Gastroesophageal sphincter (tissue), 3 donors: ENCODE data around the gene CBLB.

Source experiments
- POLR2A ChIP-seq, 2 donors: fragments of 450-650 bp; IDR thresholded peaks; one replicate each; pipeline ENCODE4 v1.6.1; 2017; ENCODE audit warnings: antibody characterized with exemption in 2 of 2, mild to moderate bottlenecking in 2 of 2, moderate library complexity in 1 of 2
- POLR2AphosphoS5 ChIP-seq: sonication (generic); formaldehyde crosslinking; IDR thresholded peaks from one replicate; pipeline ENCODE4 v1.6.1; 2017; ENCODE audit warnings: antibody characterized with exemption
- TF ChIP-seq, protein P1 (sequence below), 4 experiments: fragments of 200-600 bp in 2 of 4; fragments of 450-650 bp in 2 of 4; sonication (generic) in 1 of 4; IDR thresholded peaks; one replicate each; pipeline ENCODE4 v1.5.1; 2017 to 2019; ENCODE audit warnings: antibody characterized with exemption in 4 of 4, mild to moderate bottlenecking in 2 of 4, moderate library complexity in 2 of 4

DNA sequence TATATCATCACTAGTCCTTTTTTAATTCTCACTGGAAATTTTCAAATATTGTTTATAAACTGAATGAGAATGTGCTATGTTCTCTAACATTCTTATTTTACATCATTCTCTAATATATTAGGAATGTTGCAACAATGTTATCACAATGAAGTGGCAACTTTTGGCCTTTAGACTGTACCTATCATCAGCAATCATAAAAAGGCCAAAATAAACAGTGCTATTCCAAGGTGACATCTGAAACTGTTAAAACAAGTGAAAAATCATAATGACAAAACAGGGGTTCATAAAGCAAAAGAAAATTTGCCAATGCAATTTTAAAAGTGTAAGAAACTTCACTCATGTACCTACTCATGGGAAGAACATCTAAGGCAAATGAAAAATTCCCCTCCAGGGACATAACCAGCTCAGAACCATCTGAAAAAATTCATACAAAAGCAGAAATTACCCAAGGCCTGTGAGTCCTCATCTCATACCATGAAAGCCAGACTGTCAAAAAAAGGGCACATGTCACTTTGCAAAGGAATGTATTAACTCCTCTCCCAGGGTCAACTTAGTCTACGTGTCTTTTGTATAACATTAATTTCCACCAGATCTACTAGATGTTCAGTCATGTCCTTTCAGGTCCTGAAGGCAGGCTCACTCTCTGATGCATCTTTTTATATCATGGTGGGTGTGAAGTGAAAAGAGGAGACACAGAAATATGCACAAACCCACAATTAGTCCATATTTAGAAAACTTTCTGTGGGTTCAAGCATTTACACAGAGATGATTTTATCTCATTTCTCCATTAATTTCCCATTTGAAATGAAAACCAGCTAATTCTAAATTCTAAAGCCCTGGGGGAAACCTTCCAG lies 211.9 kb downstream of the CBLB start:
- TF ChIP-seq, protein P1, sequence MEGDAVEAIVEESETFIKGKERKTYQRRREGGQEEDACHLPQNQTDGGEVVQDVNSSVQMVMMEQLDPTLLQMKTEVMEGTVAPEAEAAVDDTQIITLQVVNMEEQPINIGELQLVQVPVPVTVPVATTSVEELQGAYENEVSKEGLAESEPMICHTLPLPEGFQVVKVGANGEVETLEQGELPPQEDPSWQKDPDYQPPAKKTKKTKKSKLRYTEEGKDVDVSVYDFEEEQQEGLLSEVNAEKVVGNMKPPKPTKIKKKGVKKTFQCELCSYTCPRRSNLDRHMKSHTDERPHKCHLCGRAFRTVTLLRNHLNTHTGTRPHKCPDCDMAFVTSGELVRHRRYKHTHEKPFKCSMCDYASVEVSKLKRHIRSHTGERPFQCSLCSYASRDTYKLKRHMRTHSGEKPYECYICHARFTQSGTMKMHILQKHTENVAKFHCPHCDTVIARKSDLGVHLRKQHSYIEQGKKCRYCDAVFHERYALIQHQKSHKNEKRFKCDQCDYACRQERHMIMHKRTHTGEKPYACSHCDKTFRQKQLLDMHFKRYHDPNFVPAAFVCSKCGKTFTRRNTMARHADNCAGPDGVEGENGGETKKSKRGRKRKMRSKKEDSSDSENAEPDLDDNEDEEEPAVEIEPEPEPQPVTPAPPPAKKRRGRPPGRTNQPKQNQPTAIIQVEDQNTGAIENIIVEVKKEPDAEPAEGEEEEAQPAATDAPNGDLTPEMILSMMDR (IDR thresholded peaks at IDR 0.05) = no peak
- TF ChIP-seq POLR2A (IDR thresholded peaks at IDR 0.05) (no peak), POLR2AphosphoS5 (no peak)
